Posterior vena cava (tissue), 2 donors: ENCODE measurements around the gene PDGFD. TPM values are rescaled to one million over a fixed set of nuclear protein-coding genes. Genes with fewer than 3 reads are reported as not detected.

Experiments used
- DNase-seq: peaks from one replicate; pipeline ENCODE4 v3.0.0-alpha.2; 2020; ENCODE audit warnings: low spot score
- intact Hi-C, 2 donors: fragments of 100-400 bp; cut with DNase I; formaldehyde crosslinking; loops; one replicate each; pipeline versions ENCODE4 v1.14.1 to v1.14.2; 2022 to 2023
- total RNA-seq, 2 donors: library from RNA; stranded (reverse); fragmentation: NEBNext Ultra II Directional; extraction: Animal tissue kit (Norgen Biotek cat#: 25700); gene quantifications; one replicate each; pipeline ENCODE4 v1.2.1, GENCODE V29; 2021
- donor health status: DM: yes; HTN: yes; CAD: no.
- donor health status: DM: yes; HTN: yes; CAD: no.

PDGFD gene
- total RNA-seq, 2 donors from 2014 or later: 24.3 to 62.0 TPM

- intact Hi-C loops: no loop called here
- DNase-seq: no peak
Measured at GRCh38 chr11:103880968-103881367, 283.0 kb downstream of the PDGFD start.

- DNase-seq: no peak
Measured at GRCh38 chr11:103878646-103879045, 285.3 kb downstream of the PDGFD start.

GRCh38 chr11:103877221-103877620 lies 286.7 kb downstream of the PDGFD start:
- intact Hi-C loops: no loop called here

More at GRCh38 chr11:103878646-103879045, 285.3 kb downstream of the PDGFD start:
- intact Hi-C loops: no loop called here

GRCh38 chr11:103875855-103876510 lies 288.0 kb downstream of the PDGFD start:
- no peak for DNase-seq
- intact Hi-C loops: no loop called here

More at GRCh38 chr11:103877221-103877620, 286.7 kb downstream of the PDGFD start:
- DNase-seq: no peak

- intact Hi-C loops: no loop called here
- DNase-seq: no peak
Measured at GRCh38 chr11:103872748-103873147, 291.2 kb downstream of the PDGFD start.

- intact Hi-C loops: no loop called here
- no peak for DNase-seq
Measured at GRCh38 chr11:103871923-103872551, 291.9 kb downstream of the PDGFD start.

- intact Hi-C loops: no loop called here
- DNase-seq: peak; percentile 94
Measured at GRCh38 chr11:103870821-103871309, 293.1 kb downstream of the PDGFD start.

- DNase-seq: no peak
- intact Hi-C loops: no loop called here
Measured at GRCh38 chr11:103867481-103867880, 296.5 kb downstream of the PDGFD start.

GRCh38 chr11:103863497-103863896 lies 300.4 kb downstream of the PDGFD start:
- no peak for DNase-seq
- intact Hi-C loops: no loop called here

GRCh38 chr11:103862802-103863174 lies 301.2 kb downstream of the PDGFD start:
- intact Hi-C loops: no loop called here
- DNase-seq: no peak

GRCh38 chr11:103862094-103862801 lies 301.7 kb downstream of the PDGFD start:
- DNase-seq: no peak
- intact Hi-C loops: no loop called here

Other genes with a start within 250 kb of the PDGFD start
- gene DDI1, start 127.5 kb downstream of the PDGFD start, total RNA-seq: not detected